HG02885 (cell line): ENCODE data around the gene PEX6.

Source experiments
- ATAC-seq: cut with Tn5 transposase; IDR thresholded peaks from one replicate; pipeline ENCODE4 v1.9.1; 2021; ENCODE audit warnings: mild to moderate bottlenecking; ENCODE audit not compliant: unreplicated experiment, poor library complexity

PEX6 gene

DNA sequence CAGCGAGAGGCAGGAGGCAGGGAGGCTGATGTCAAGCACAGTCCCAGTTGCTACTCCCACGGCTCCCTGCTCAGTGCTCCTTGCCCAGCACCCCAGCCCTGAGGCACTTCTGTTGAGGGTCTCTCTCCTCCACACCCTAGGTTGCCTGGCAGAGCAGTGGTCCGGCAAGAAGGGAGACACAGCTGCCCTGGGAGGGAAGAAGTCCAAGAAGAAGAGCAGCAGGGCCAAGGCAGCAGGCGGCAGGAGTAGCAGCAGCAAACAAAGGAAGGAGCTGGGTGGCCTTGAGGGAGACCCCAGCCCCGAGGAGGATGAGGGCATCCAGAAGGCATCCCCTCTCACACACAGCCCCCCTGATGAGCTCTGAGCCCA lies 40.6 kb downstream of the PEX6 start:
- ATAC-seq, result no peak

DNA sequence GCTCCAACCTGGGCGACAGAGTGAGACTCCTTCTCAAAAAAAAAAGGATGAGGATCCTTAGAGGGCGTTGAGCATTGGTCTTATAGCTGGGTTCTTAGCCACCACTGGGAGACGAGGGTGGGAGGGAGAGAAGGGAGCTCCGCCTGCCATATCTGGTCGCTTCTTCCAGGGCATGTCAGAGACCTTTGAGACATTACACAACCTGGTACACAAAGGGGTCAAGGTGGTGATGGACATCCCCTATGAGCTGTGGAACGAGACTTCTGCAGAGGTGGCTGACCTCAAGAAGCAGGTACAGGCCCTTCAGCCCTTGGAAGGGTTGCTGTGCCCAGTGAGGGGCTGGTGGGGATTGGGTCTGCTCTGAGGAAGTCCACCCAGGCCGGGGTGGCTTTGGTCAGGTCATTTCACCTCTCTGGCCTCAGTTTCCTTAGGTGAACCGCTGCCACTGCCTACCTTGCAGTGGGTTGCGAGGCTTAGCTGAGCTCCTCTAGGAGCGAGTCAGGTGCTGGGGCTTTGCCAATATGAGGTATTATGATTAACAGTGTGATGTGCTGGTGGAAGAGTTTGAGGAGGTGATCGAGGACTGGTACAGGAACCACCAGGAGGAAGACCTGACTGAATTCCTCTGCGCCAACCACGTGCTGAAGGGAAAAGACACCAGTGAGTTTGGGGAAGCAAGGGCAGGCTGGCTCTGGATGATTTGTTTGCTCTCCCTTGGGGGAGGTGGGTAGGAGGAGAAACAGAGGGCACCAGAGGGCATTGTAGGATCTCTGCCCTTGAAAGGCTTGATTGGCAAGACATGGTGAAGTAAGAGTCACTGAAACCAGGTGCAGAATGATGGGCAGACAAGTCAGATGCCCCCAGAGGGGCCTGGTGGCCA lies 41.2 kb downstream of the PEX6 start:
- no peak for ATAC-seq

DNA sequence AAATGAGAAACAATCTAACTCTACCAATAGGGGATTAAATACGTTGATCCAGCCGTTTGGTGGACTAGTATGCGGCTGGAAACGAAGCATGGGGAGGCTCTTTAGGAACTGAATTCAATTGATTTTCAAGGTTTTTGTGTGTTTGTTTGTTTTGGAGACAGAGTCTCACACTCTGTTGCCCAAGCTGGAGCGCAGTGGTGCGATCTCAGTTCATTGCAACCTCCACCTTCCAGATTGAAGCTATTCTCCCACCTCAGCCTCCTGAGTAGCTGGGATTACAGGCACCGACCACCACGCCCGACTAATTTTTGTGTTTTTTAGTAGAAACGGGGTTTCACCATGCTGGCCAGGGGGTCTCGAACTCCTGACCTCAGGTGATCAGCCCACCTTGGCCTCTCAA lies 42.6 kb downstream of the PEX6 start:
- no peak for ATAC-seq

DNA sequence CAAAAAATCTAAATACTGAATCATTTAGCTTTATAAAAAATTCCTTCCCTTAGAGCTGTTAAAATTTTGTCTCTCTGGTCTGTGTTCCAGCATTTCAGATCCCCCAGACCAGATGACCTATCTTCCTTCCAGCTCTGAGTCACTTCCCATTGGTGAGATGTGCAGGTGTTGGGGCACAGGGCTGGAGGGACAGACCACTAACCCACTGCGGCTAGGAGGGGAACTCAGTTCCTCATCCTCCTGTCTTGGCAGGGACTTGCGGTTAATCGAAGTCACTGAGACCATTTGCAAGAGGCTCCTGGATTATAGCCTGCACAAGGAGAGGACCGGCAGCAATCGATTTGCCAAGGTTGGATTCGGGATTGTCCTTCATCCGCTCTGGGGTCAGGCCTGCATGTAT lies 43.7 kb downstream of the PEX6 start:
- ATAC-seq, result no peak

DNA sequence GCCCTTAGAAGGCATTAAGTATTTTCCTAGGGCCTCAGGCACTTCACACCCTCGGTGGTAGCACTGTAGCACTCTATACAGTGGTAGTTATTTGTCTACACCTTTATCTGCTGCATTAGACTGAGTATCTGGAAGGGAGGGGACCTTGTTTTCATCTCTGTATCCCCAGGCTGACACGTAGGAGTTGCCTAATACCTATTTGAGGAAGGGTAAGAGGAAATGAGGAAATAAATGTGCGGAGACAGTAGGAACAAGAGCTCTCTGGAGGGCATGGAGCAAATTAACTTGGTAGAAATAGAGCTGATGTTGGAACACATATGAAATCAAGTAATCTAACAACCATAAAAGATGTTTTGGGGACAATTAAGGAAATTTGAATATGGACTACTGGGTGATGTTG lies 45.8 kb downstream of the PEX6 start:
- ATAC-seq, result no peak

DNA sequence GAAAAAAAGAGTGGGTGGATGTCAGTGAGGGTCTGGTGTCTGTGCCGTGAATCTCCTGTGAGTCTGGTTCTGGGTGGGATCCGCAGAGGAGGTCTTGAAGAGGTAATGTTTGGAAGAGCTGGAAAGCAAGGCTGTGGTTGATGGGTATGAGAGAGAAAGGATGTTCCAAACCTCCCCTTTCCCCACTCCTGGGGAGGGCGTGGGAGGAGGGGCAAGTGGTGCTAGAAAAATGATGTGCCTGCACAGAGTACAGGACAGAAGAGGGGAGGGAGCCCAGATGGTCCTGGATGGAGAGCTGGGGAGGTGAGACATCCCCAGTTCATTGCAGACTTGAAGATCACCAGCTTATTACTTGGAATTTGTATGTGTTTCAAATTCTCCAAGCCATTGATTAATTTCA lies 46.6 kb downstream of the PEX6 start:
- ATAC-seq, result no peak

DNA sequence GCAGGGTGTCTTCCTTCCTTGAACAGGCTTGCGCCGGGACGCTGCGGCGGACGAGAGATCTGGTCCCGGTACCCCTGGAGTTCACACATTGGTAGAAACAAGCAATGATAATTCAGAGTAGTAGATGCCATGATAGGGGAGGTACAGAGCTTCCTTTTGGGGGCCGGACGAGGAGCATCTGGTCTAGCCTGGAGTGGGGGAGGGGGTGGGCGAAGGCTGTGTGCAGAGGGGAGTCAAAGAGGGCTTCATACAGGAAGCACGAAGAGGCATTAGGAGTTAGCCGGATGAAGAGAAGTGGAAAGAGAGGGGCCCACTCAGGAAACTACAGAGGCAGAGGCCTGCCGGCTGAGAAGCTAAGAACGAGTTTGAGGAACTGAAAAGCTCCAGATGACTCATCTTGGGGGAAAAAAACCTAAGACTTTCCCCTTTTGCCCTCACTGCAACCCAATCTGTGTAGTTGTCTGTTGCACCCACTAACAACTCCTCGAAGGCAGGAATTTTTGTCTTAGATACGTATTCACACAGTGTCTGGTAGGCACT lies 49.1 kb downstream of the PEX6 start:
- peak; percentile 61 for ATAC-seq

DNA sequence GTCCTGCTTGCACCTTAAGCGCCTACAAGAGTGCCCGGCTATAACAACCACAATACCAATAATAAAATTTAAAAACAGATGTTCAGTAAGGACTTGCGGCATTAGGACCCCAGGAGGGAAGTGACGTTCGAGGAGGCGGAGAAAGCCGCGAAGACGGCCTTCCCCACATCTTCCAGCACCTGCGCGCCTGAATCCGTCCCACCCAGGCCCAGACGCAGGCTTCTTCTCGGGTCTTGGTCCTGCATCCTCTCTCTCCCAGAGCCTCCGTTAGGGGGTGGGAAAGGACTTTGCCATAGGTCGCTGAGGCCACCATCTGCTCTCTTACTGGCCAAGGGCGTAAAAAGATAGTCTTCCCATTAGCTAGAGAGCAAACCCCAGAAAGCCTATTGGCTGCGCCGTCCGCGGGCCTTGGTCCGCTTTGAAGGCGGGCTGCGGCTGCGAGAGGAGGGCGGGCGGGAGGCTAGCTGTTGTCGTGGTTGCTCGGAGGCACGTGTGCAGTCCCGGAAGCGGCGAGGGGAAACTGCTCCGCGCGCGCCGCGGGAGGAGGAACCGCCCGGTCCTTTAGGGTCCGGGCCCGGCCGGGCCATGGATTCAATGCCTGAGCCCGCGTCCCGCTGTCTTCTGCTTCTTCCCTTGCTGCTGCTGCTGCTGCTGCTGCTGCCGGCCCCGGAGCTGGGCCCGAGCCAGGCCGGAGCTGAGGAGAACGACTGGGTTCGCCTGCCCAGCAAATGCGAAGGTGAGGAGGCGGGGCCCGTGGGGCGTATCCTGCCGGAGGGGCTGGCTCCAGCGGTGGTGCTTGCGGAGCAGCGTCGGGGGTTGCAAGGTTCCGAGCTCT lies 49.8 kb downstream of the PEX6 start, which contains the start of gene CNPY3:
CNPY3 (plus strand) TSS at position 495 of the 835 bp plus-strand sequence; CDS start at position 586, 91 bp downstream.
- ATAC-seq, result peak; percentile 72

DNA sequence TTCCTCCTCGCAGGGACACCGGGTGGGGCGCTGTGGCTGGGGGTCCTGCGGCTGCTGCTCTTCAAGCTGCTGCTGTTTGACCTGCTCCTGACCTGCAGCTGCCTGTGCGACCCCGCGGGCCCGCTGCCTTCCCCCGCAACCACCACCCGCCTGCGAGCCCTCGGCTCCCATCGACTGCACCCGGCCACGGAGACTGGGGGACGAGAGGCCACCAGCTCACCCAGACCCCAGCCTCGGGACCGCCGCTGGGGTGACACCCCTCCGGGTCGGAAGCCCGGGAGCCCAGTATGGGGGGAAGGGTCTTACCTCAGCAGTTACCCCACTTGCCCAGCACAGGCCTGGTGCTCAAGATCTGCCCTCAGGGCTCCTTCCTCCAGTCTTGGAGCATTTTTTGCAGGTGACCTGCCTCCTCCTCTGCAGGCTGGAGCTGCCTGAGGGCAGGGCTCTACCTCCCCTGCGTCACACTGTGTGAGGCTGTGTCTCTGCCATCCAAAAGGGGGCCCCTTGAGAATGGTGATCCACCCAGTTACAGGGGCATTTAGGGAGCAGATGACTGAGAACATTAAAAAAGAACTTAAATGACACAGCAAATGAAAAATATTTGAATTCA lies 53.6 kb downstream of the PEX6 start:
- no peak for ATAC-seq

DNA sequence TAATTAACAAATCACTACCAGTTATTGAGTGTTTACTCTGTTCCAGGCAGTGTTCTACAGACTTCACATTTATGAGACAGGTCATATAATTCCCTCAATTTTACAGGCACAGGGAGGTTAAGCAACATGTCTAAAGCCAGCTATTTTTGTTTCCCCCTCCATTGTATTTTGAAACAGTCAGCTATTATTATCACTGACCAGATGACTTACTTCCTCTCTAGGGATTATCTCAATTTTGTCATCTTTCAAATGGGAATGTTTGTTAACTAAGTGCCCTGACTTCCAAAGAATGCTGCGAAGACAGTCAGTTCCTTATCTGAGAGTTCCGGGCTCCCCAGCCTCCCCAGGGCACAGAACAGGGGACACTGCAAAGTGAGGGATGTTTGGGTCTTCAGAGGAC lies 55.3 kb downstream of the PEX6 start:
- no peak for ATAC-seq

DNA sequence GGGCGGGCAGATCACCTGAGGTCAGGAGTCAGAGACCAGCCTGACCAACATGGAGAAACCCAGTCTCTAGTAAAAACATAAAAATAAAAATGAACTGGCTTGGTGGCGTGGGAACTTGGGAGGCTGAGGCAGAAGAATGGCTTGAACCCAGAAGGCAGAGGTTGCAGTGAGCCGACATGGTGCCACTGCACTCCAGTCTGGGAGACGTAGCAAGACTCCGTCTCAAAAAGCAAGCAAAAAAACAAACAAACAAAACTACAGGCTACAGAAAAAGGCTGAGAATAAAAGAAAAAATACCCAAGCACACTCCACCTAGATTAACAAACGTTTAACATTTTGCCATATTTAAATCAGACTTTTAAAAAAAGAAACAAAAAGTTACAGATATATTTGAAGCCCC lies 57.2 kb downstream of the PEX6 start:
- ATAC-seq, result no peak

DNA sequence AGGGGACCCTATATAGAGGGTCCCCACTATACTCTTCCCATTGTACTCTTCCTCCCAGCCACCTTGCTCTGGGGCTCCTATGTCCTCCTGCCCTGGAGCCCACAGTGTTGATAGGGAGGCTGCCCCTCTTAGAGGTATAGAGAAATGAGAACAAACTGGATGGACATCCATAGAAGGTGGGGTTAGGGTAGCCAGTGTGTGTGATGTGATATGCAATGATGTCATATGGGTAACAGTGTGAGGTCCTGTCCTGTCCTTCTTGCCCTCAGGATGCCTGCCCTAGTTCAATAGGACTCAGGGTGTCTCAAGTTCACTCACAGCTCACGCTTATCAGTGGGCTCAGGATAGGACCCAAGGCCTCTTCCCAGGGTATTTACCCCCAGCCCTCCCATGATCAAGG lies 62.7 kb downstream of the PEX6 start:
- no peak for ATAC-seq

DNA sequence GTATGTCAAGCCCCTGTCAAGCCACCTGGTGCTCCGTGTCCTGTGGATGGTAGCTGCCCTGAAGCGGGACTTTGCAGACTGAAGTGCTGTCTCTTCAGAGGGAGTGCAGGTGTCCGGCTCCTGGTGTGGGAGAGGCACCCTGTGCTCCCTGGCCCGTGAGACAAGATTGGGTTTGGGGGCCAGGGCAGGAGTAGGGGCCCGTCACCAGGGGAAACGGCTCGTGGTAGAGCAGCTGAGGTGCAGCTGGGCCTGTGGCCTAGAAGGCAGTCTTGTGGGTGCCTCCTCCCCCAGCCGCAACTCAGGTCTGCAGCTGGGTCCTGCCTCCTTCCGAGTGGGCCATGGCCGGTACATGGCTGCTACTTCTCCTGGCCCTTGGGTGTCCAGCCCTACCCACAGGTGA lies 63.2 kb downstream of the PEX6 start, which contains the start of gene PTCRA:
PTCRA (plus strand) TSS at position 322 of the 400 bp plus-strand sequence; CDS start at position 339, 17 bp downstream.
- no peak for ATAC-seq

DNA sequence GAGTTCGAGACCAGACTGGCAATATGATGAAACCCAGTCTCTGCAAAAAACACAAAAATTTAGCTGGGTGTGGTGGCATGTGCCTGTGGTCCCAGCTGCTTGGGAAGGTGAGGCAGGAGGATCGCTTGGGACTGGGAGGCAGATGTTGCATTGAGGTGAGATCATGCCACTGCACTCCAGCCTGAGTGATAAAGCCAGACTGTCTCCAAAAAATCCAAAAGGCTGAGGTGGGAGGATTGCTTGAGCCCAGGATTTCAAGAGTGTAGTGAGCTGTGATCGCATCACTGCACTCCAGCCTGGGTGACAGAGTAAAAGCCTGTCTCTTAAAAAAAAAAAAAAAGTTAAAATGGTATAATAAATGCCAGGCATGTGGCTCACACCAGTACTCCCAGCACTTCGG lies 64.4 kb downstream of the PEX6 start:
- ATAC-seq, result no peak
